Astrocyte (in vitro differentiated cells and primary cell): Measurements from ENCODE around the gene PRSS33. TPM values are rescaled to one million over a fixed set of nuclear protein-coding genes. Genes with fewer than 3 reads are reported as not detected.

Experiments
- DNase-seq: peaks from one replicate; pipeline ENCODE4 v3.0.0-alpha.2; 2010; ENCODE audit warnings: low read depth
- FAIRE-seq: peaks from 2 replicates; lab custom pipeline; 2011; peaks lifted over from hg19 to GRCh38; lab: Jason Lieb, UNC
- H2AFZ ChIP-seq: 2 replicates; pipeline ENCODE4 v1.6.0; 2012; ENCODE audit warnings: low read depth, low read length, inconsistent platforms
- H3K27ac ChIP-seq: 2 replicates; pipeline ENCODE4 v1.5.1; 2011; ENCODE audit warnings: low read depth, low read length, inconsistent platforms
- H3K27me3 ChIP-seq: 2 replicates; pipeline ENCODE4 v1.6.0; 2011; ENCODE audit warnings: low read length, inconsistent platforms; ENCODE audit not compliant: insufficient read depth
- H3K36me3 ChIP-seq: 2 replicates; pipeline ENCODE4 v1.5.1; 2011; ENCODE audit warnings: low read length, inconsistent platforms; ENCODE audit not compliant: insufficient read depth
- H3K4me1 ChIP-seq: 2 replicates; pipeline ENCODE4 v1.5.1; 2011; ENCODE audit warnings: low read length, inconsistent platforms; ENCODE audit not compliant: insufficient read depth
- H3K4me2 ChIP-seq: 2 replicates; pipeline ENCODE4 v1.6.0; 2012; ENCODE audit warnings: low read length, inconsistent platforms
- H3K4me3 ChIP-seq: 2 replicates; pipeline ENCODE4 v1.5.1; 2011; ENCODE audit warnings: low read depth, mild to moderate bottlenecking, low read length, inconsistent platforms; ENCODE audit not compliant: insufficient read depth
- H3K79me2 ChIP-seq: 2 replicates; pipeline ENCODE4 v1.6.0; 2012; ENCODE audit warnings: mild to moderate bottlenecking, low read length, inconsistent platforms; ENCODE audit not compliant: insufficient read depth
- H3K9ac ChIP-seq: 2 replicates; pipeline ENCODE4 v1.6.0; 2012; ENCODE audit warnings: mild to moderate bottlenecking, low read length, inconsistent platforms
- H3K9me3 ChIP-seq: 2 replicates; pipeline ENCODE4 v1.5.1; 2012; ENCODE audit warnings: low read depth, mild to moderate bottlenecking, low read length, inconsistent platforms; ENCODE audit not compliant: insufficient read depth
- H4K20me1 ChIP-seq: 2 replicates; pipeline ENCODE4 v1.6.0; 2012; ENCODE audit warnings: low read length, inconsistent platforms; ENCODE audit not compliant: insufficient read depth
- H3K27ac Mint-ChIP-seq: one replicate; pipeline ENCODE4 v1.8.0; 2021; ENCODE audit warnings: mild to moderate bottlenecking, mixed read lengths; ENCODE audit not compliant: unreplicated experiment
- H3K27me3 Mint-ChIP-seq: one replicate; pipeline ENCODE4 v1.8.0; 2021; ENCODE audit warnings: low read depth, mixed read lengths; ENCODE audit not compliant: unreplicated experiment
- H3K36me3 Mint-ChIP-seq: one replicate; pipeline ENCODE4 v1.8.0; 2021; ENCODE audit warnings: low read depth, mixed read lengths; ENCODE audit not compliant: unreplicated experiment
- H3K4me1 Mint-ChIP-seq: one replicate; pipeline ENCODE4 v1.8.0; 2021; ENCODE audit warnings: low read depth, mixed read lengths; ENCODE audit not compliant: unreplicated experiment
- H3K4me3 Mint-ChIP-seq: one replicate; pipeline ENCODE4 v1.8.0; 2021; ENCODE audit warnings: mild to moderate bottlenecking, moderate library complexity, mixed read lengths; ENCODE audit not compliant: unreplicated experiment
- H3K9me3 Mint-ChIP-seq: one replicate; pipeline ENCODE4 v1.8.0; 2021; ENCODE audit warnings: mild to moderate bottlenecking, mixed read lengths; ENCODE audit not compliant: unreplicated experiment
- EZH2 ChIP-seq: IDR thresholded peaks from 2 replicates; pipeline ENCODE4 v1.6.1; 2012; ENCODE audit warnings: mild to moderate bottlenecking, low read length, inconsistent platforms; ENCODE audit not compliant: insufficient read depth
- total RNA-seq: library from RNA; stranded (reverse); gene quantifications from 2 replicates; pipeline ENCODE4 v1.2.1, GENCODE V29; 2021
- TF ChIP-seq, protein P1 (sequence below): IDR thresholded peaks from 2 replicates; pipeline ENCODE4 v1.5.1; 2011; ENCODE audit warnings: low read depth, mild to moderate bottlenecking, inconsistent platforms, low read length, moderate library complexity; ENCODE audit not compliant: insufficient read depth

PRSS33 gene
- total RNA-seq, 1 donor from 2014 or later = not detected

DNA sequence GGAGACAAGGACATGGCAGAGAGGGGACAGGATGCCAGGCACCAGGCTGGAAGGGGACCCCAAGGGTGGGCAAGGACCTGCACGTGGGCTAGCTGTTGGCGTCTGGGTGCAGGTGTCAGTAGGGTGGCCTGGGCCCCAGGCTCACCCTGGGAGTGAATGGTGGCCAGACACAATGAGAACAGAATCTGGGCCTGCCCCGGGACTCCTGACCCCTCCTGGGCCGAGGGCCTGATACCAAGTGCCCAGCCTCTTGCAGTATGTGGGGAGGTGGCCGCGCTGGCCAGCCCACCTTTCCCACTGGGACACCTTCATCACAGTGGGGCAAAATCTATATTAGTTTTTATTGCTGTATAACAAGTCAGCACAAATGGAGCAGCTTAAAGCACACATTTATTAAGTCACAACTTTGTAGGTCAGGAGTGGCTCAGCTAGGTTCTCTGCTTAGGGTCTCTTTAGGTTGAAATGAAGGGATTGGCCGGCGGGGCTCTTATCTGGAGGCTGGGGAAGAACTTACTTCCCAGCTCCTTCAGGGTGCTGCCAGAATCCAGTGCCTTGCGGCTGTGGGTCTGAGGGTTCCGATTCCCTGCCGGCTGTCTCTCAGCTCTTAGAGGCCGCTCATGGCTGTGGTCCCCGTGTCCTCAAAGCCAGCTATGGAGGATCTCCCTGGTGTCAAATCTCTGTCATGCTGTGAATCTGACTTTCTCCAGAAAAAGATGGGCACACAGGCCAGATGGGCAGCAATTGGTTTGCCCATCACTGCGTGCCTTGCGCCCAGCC lies 3.6 kb downstream of the PRSS33 start:
- Histone ChIP-seq H3K4me2 (no peak overlapping the region), H2AFZ (no peak overlapping the region), H4K20me1 (no peaks in the 10 kb centered on the region), H3K27me3 (peaks cover 17% of the 10 kb centered on the region), H3K79me2 (peaks cover 2% of the 10 kb centered on the region), H3K36me3 (no peaks in the 10 kb centered on the region), H3K4me3 (no peak overlapping the region), H3K9me3 (no peaks in the 10 kb centered on the region), H3K27ac (no peak overlapping the region), H3K9ac (no peak overlapping the region), H3K4me1 (peaks cover 8% of the 10 kb centered on the region)
- TF ChIP-seq, protein P1, sequence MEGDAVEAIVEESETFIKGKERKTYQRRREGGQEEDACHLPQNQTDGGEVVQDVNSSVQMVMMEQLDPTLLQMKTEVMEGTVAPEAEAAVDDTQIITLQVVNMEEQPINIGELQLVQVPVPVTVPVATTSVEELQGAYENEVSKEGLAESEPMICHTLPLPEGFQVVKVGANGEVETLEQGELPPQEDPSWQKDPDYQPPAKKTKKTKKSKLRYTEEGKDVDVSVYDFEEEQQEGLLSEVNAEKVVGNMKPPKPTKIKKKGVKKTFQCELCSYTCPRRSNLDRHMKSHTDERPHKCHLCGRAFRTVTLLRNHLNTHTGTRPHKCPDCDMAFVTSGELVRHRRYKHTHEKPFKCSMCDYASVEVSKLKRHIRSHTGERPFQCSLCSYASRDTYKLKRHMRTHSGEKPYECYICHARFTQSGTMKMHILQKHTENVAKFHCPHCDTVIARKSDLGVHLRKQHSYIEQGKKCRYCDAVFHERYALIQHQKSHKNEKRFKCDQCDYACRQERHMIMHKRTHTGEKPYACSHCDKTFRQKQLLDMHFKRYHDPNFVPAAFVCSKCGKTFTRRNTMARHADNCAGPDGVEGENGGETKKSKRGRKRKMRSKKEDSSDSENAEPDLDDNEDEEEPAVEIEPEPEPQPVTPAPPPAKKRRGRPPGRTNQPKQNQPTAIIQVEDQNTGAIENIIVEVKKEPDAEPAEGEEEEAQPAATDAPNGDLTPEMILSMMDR = no peak
- no peak for TF ChIP-seq EZH2
- no peak overlapping the region for H3K27ac Mint-ChIP-seq
- no peak overlapping the region for H3K4me3 Mint-ChIP-seq
- H3K9me3 Mint-ChIP-seq = no peaks in the 10 kb centered on the region
- H3K4me1 Mint-ChIP-seq = peaks cover 2% of the 10 kb centered on the region
- H3K27me3 Mint-ChIP-seq = peaks cover 19% of the 10 kb centered on the region
- H3K36me3 Mint-ChIP-seq = no peaks in the 10 kb centered on the region
- FAIRE-seq = no peak
- no peak for DNase-seq

DNA sequence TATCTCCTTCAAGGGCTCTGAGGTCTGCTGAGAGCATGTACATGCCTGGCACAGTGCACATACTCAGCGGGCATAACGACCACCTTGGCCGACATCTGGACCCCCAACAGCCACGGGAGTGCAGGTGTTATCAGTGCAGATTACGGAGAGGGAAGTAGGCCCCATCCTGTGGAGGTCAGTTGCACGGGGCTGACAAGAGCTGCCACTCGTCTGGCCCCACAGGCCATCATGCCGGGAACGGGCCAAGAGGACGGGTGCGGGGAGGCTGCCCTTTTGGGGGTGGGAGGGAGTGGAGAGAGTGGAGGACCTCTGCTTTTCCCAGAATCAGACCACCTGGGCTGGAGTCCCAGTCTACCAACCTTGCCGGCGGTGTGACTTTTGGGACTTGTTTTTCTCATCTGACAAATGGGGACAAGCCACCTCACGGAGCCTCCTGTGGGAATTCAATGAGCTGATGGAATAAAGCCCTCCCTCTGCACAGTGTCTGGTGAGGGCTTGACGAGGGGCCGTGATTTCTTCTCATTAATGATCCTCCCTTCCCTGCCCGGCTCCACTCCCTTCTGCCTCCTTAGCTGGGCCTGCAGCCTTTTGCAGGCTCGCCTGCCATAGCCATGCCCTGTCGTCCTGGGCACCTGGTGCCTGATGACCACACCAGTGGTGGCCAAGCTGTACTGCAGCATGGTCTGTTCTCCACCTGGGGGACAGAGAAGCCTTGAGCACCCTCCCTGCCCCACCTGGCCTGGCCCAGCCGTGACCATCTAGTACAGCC lies 4.6 kb downstream of the PRSS33 start:
- H3K27ac ChIP-seq = no peak overlapping the region

More for the DNA sequence above, 4.6 kb downstream of the PRSS33 start:
- H3K27ac Mint-ChIP-seq = no peak overlapping the region
- FAIRE-seq (no peak), DNase-seq (no peak)
- H3K4me3 ChIP-seq = no peak overlapping the region
- H3K4me1 ChIP-seq = peaks cover 16% of the 10 kb centered on the region
- no peak overlapping the region for H2AFZ ChIP-seq
- no peak overlapping the region for H3K9ac ChIP-seq
- H3K4me1 Mint-ChIP-seq = peaks cover 10% of the 10 kb centered on the region
- H3K9me3 ChIP-seq = no peaks in the 10 kb centered on the region
- TF ChIP-seq EZH2 = no peak
- TF ChIP-seq, protein P1 = no peak
- peaks cover 4% of the 10 kb centered on the region for H3K9me3 Mint-ChIP-seq
- H4K20me1 ChIP-seq = no peaks in the 10 kb centered on the region
- peaks cover 12% of the 10 kb centered on the region for H3K79me2 ChIP-seq
- no peaks in the 10 kb centered on the region for H3K36me3 Mint-ChIP-seq
- no peak overlapping the region for H3K4me2 ChIP-seq
- peaks cover 15% of the 10 kb centered on the region for H3K27me3 Mint-ChIP-seq
- no peaks in the 10 kb centered on the region for H3K36me3 ChIP-seq
- no peak overlapping the region for H3K4me3 Mint-ChIP-seq
- H3K27me3 ChIP-seq = peaks cover 13% of the 10 kb centered on the region
